ENCODE measurements around the gene NOL6.

NOL6 gene

GRCh38 chr9:33447799-33448553, 25.7 kb downstream of the NOL6 start:
- no peak for DNase-seq

GRCh38 chr9:33446946-33447798, 26.6 kb downstream of the NOL6 start, which contains the start of gene AQP3:
AQP3 (minus strand) TSS chr9:33447593; CDS start chr9:33447530, 63 bp downstream.
- DNase-seq = peak; percentile 86

GRCh38 chr9:33446240-33446945, 27.3 kb downstream of the NOL6 start:
- peak; percentile 42 for DNase-seq

- peak; percentile 54 for DNase-seq
Observed at GRCh38 chr9:33445389-33446239, 28.1 kb downstream of the NOL6 start.

- DNase-seq = peak; percentile 24
Observed at GRCh38 chr9:33443464-33444154, 30.1 kb downstream of the NOL6 start.

GRCh38 chr9:33443047-33443446, 30.7 kb downstream of the NOL6 start:
- no peak for DNase-seq

- DNase-seq = no peak
Observed at GRCh38 chr9:33442125-33442524, 31.6 kb downstream of the NOL6 start.

- no peak for DNase-seq
Observed at GRCh38 chr9:33440609-33441008, 33.1 kb downstream of the NOL6 start.

GRCh38 chr9:33440204-33440603, 33.5 kb downstream of the NOL6 start:
- no peak for DNase-seq

- DNase-seq = no peak
Observed at GRCh38 chr9:33439731-33440130, 34.0 kb downstream of the NOL6 start.

- no peak for DNase-seq
Observed at GRCh38 chr9:33438926-33439680, 34.6 kb downstream of the NOL6 start.

GRCh38 chr9:33437898-33438297, 35.8 kb downstream of the NOL6 start:
- DNase-seq = no peak

GRCh38 chr9:33437205-33437604, 36.5 kb downstream of the NOL6 start:
- peak; percentile 40 for DNase-seq

GRCh38 chr9:33436445-33436844, 37.3 kb downstream of the NOL6 start:
- DNase-seq = no peak

GRCh38 chr9:33435821-33436277, 37.9 kb downstream of the NOL6 start:
- DNase-seq = no peak

GRCh38 chr9:33434317-33435105, 39.2 kb downstream of the NOL6 start:
- no peak for DNase-seq

- DNase-seq = no peak
Observed at GRCh38 chr9:33433871-33434270, 39.9 kb downstream of the NOL6 start.

GRCh38 chr9:33431420-33431819, 42.3 kb downstream of the NOL6 start:
- DNase-seq = no peak

GRCh38 chr9:33430942-33431341, 42.8 kb downstream of the NOL6 start:
- no peak for DNase-seq
